DND-41 (cell line): ENCODE results near the gene COL23A1.

Experiments used
- EZH2 ChIP-seq: IDR thresholded peaks from 3 replicates; pipeline ENCODE4 v1.6.1; 2012; ENCODE audit warnings: borderline replicate concordance, low read depth, mild to moderate bottlenecking, moderate library complexity, low read length, inconsistent platforms; ENCODE audit not compliant: severe bottlenecking
- TF ChIP-seq, protein P1 (sequence below): IDR thresholded peaks from 2 replicates; pipeline ENCODE4 v1.5.1; 2012; ENCODE audit warnings: borderline replicate concordance, low read length, moderate library complexity, mild to moderate bottlenecking; ENCODE audit not compliant: poor library complexity, severe bottlenecking; ENCODE audit errors: extremely low read depth

- TF ChIP-seq, protein P1, sequence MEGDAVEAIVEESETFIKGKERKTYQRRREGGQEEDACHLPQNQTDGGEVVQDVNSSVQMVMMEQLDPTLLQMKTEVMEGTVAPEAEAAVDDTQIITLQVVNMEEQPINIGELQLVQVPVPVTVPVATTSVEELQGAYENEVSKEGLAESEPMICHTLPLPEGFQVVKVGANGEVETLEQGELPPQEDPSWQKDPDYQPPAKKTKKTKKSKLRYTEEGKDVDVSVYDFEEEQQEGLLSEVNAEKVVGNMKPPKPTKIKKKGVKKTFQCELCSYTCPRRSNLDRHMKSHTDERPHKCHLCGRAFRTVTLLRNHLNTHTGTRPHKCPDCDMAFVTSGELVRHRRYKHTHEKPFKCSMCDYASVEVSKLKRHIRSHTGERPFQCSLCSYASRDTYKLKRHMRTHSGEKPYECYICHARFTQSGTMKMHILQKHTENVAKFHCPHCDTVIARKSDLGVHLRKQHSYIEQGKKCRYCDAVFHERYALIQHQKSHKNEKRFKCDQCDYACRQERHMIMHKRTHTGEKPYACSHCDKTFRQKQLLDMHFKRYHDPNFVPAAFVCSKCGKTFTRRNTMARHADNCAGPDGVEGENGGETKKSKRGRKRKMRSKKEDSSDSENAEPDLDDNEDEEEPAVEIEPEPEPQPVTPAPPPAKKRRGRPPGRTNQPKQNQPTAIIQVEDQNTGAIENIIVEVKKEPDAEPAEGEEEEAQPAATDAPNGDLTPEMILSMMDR = no peak
- no peak for TF ChIP-seq EZH2
These were observed 197.8 kb downstream of the COL23A1 start for GRCh38 chr5:178392386-178392785.
